Measurements from ENCODE around the gene EIF4EBP2. TPM values are rescaled to one million over a fixed set of nuclear protein-coding genes. Genes with fewer than 3 reads are reported as not detected.

Gene EIF4EBP2
- total and polyA plus RNA-seq, 2 of the 13 experiments (the other 11 are each of a cell fraction or from before 2014, with no cell fraction given): 16.9 to 22.0 TPM

DNA sequence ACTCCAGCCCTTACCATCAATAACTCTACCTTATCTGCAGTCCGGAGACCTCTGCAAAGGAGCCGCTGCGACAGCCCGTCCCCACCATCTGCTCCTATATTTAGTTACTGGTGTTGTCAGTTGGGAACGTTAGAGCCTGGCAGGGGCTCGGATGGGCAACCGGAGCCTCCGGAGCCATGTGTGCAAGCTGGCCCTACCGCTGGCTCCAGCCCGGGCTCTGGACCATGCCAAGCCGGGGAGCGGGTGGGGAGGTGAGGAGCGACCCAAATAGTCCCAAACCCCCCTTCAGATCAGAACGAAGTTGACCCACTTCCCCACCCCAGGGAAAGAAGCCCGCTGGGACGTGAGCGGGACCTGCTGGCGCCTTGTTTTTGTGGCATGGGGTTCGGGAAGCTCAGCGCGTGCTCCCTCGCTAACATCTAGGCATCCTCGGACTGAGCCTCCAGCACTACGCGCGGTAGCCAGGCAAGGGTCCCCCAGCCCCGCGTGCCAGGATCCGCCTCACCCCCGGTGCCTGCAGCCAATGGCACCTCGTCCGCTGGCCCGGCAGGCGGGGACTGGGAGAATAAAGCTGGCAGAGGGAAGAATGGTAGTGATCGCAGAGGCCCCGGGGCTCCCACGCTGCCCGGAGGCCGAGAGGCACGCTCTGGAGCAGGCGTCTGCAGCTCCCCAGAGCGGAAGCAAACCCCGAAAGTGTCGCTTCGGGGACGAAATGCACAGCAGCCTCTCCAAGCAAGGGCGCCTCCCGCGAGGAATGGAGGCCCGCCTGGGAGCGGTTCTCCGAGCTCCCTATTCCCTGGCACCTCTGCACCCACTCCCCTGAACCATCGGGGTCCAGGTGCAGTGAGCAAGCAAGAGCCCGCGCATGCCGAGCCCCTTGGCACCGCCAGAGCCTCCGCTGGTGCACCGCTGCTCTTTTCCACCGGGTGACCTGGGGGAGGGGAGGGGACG, 22.2 kb upstream of the EIF4EBP2 start (continued):
- TF ChIP-seq, protein P1, sequence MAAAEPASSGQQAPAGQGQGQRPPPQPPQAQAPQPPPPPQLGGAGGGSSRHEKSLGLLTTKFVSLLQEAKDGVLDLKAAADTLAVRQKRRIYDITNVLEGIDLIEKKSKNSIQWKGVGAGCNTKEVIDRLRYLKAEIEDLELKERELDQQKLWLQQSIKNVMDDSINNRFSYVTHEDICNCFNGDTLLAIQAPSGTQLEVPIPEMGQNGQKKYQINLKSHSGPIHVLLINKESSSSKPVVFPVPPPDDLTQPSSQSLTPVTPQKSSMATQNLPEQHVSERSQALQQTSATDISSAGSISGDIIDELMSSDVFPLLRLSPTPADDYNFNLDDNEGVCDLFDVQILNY (CRISPR knock-in tag; conservative IDR thresholded peaks at IDR 0.05): no peak
- TF ChIP-seq, protein P2, sequence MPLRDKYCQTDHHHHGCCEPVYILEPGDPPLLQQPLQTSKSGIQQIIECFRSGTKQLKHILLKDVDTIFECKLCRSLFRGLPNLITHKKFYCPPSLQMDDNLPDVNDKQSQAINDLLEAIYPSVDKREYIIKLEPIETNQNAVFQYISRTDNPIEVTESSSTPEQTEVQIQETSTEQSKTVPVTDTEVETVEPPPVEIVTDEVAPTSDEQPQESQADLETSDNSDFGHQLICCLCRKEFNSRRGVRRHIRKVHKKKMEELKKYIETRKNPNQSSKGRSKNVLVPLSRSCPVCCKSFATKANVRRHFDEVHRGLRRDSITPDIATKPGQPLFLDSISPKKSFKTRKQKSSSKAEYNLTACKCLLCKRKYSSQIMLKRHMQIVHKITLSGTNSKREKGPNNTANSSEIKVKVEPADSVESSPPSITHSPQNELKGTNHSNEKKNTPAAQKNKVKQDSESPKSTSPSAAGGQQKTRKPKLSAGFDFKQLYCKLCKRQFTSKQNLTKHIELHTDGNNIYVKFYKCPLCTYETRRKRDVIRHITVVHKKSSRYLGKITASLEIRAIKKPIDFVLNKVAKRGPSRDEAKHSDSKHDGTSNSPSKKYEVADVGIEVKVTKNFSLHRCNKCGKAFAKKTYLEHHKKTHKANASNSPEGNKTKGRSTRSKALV (CRISPR knock-in tag; IDR thresholded peaks at IDR 0.05): peak; percentile 69; the same call in 1 of the 2 replicates
- TF ChIP-seq, protein P3, sequence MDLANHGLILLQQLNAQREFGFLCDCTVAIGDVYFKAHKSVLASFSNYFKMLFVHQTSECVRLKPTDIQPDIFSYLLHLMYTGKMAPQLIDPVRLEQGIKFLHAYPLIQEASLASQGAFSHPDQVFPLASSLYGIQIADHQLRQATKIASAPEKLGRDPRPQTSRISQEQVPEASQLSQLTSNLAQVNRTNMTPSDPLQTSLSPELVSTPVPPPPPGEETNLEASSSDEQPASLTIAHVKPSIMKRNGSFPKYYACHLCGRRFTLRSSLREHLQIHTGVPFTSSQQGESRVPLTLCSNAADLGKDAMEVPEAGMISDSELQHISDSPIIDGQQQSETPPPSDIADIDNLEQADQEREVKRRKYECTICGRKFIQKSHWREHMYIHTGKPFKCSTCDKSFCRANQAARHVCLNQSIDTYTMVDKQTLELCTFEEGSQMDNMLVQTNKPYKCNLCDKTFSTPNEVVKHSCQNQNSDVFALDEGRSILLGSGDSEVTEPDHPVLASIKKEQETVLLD (CRISPR knock-in tag; IDR thresholded peaks at IDR 0.05; ENCODE audit: low read depth): no peak
- TF ChIP-seq ZNF282 (IDR thresholded peaks at IDR 0.05; ENCODE audit: partially characterized antibody) (no peak), ASH2L (IDR thresholded peaks at IDR 0.05; ENCODE audit: insufficient read length, low read depth, low read length) (no peak), TAF15 (IDR thresholded peaks at IDR 0.05; ENCODE audit: low read depth, low read length, poor library complexity, severe bottlenecking) (no peak), CREM (IDR thresholded peaks at IDR 0.05) (no peak), CREM (CRISPR knock-in tag; IDR thresholded peaks at IDR 0.05) (no peak), WIZ (CRISPR knock-in tag; IDR thresholded peaks at IDR 0.05) (0 out of 2 replicates have a peak, but pooled peaks have one; percentile 39), ZBTB7A (CRISPR knock-in tag; IDR thresholded peaks at IDR 0.05) (no peak), MEIS2 (CRISPR knock-in tag; IDR thresholded peaks at IDR 0.05) (no peak), ZNF264 (CRISPR knock-in tag; IDR thresholded peaks at IDR 0.05) (no peak), RFX1 (IDR thresholded peaks at IDR 0.05) (no peak), ZSCAN9 (CRISPR knock-in tag; IDR thresholded peaks at IDR 0.05; ENCODE audit: borderline replicate concordance) (no peak), ARID2 (CRISPR knock-in tag; IDR thresholded peaks at IDR 0.05; ENCODE audit: borderline replicate concordance) (no peak; the same call in 1 of the 2 replicates), POGZ (CRISPR knock-in tag; IDR thresholded peaks at IDR 0.05) (no peak), ZFP62 (CRISPR knock-in tag; IDR thresholded peaks at IDR 0.05) (no peak)
- TF ChIP-seq, protein P4, sequence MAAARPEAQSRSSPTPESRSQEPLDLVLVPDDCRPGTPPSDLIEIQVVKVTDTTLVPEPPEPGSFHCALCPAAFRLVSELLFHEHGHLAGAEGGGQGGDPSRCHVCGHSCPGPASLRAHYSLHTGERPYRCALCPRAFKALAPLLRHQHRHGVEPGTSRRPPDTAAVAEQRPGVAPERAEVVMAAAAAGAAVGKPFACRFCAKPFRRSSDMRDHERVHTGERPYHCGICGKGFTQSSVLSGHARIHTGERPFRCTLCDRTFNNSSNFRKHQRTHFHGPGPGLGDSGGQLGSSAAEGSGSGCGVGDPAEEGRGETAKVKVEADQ (CRISPR knock-in tag; IDR thresholded peaks at IDR 0.05; ENCODE audit: borderline replicate concordance): peak; percentile 11; the same call in 1 of the 2 replicates
- TF ChIP-seq, protein P5, sequence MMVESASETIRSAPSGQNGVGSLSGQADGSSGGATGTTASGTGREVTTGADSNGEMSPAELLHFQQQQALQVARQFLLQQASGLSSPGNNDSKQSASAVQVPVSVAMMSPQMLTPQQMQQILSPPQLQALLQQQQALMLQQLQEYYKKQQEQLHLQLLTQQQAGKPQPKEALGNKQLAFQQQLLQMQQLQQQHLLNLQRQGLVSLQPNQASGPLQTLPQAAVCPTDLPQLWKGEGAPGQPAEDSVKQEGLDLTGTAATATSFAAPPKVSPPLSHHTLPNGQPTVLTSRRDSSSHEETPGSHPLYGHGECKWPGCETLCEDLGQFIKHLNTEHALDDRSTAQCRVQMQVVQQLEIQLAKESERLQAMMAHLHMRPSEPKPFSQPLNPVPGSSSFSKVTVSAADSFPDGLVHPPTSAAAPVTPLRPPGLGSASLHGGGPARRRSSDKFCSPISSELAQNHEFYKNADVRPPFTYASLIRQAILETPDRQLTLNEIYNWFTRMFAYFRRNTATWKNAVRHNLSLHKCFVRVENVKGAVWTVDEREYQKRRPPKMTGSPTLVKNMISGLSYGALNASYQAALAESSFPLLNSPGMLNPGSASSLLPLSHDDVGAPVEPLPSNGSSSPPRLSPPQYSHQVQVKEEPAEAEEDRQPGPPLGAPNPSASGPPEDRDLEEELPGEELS (CRISPR knock-in tag; IDR thresholded peaks at IDR 0.05): no peak
- TF ChIP-seq, protein P6, sequence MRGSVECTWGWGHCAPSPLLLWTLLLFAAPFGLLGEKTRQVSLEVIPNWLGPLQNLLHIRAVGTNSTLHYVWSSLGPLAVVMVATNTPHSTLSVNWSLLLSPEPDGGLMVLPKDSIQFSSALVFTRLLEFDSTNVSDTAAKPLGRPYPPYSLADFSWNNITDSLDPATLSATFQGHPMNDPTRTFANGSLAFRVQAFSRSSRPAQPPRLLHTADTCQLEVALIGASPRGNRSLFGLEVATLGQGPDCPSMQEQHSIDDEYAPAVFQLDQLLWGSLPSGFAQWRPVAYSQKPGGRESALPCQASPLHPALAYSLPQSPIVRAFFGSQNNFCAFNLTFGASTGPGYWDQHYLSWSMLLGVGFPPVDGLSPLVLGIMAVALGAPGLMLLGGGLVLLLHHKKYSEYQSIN (CRISPR knock-in tag; IDR thresholded peaks at IDR 0.05; ENCODE audit: borderline replicate concordance): no peak
